Activated CD8-positive, alpha-beta T cell treated with anti-CD3 and anti-CD28 coated beads for 36 hours (primary cell): Measurements from ENCODE around the gene LYL1. TPM values are rescaled to one million over a fixed set of nuclear protein-coding genes. Genes with fewer than 3 reads are reported as not detected.

Experiments used
- ATAC-seq: fragments of 200-7000 bp; cut with Tn5 transposase; one replicate; pipeline ENCODE4 v1.10.0; 2021; ENCODE audit warnings: mild to moderate bottlenecking, moderate library complexity
- CTCF ChIA-PET: fragments of 350-600 bp; sonication (Branson Sonifier 250); formaldehyde crosslinking; loops from one replicate; lab custom pipeline; 2021; ENCODE audit warnings: antibody characterized with exemption; lab: Charles Lee
- POLR2A ChIA-PET: fragments of 350-600 bp; sonication (Branson Sonifier 250); formaldehyde crosslinking; loops from one replicate; lab custom pipeline; 2021; ENCODE audit warnings: antibody characterized with exemption; lab: Charles Lee
- DNase-seq: peaks from one replicate; pipeline ENCODE4 v3.0.0-alpha.2; 2020
- H3K27ac Mint-ChIP-seq: one replicate; pipeline ENCODE4 v1.8.0; 2021; ENCODE audit warnings: mild to moderate bottlenecking, mixed read lengths
- H3K27me3 Mint-ChIP-seq: one replicate; pipeline ENCODE4 v1.8.0; 2021; ENCODE audit warnings: mixed read lengths
- H3K36me3 Mint-ChIP-seq: one replicate; pipeline ENCODE4 v1.8.0; 2021; ENCODE audit warnings: low read depth, mixed read lengths
- H3K4me1 Mint-ChIP-seq: one replicate; pipeline ENCODE4 v1.8.0; 2021; ENCODE audit warnings: low read depth, mixed read lengths
- H3K4me3 Mint-ChIP-seq: one replicate; pipeline ENCODE4 v1.8.0; 2021; ENCODE audit warnings: mild to moderate bottlenecking, moderate library complexity, mixed read lengths
- H3K9me3 Mint-ChIP-seq: one replicate; pipeline ENCODE4 v1.8.0; 2021; ENCODE audit warnings: mixed read lengths
- CTCF ChIP-seq: fragments of 200-600 bp; IDR thresholded peaks from one replicate; pipeline ENCODE4 v1.8.0; 2022; ENCODE audit warnings: antibody characterized with exemption, mild to moderate bottlenecking
- intact Hi-C: fragments of 100-400 bp; cut with micrococcal nuclease; formaldehyde crosslinking; loops from one replicate; pipeline ENCODE4 v1.10.0; 2022
- total RNA-seq, 2 experiments: library from RNA; stranded (reverse); gene quantifications; one replicate each; pipeline ENCODE4 v1.2.3, GENCODE V29; 2021

Gene LYL1
- total RNA-seq, 2 experiments from 2014 or later = 3.9 to 4.8 TPM

GRCh38 chr19:13077240-13077639, 25.4 kb downstream of the LYL1 start:
- no peaks in the 10 kb centered on the region for H3K36me3 Mint-ChIP-seq
- intact Hi-C loops = no loop called here
- H3K4me3 Mint-ChIP-seq = no peak overlapping the region
- no peaks in the 10 kb centered on the region for H3K27me3 Mint-ChIP-seq
- ATAC-seq = no peak
- no peak for DNase-seq
- ChIA-PET CTCF (interaction anchor here (0.6 to 1.4 kb wide), 3 partner anchors 16 to 100 kb away, joined by 4 to 5 read pairs (median 4); no protein-coding TSS in a partner anchor), POLR2A (interaction anchor here (0.9 kb wide), 1 partner anchor 10 kb away, joined by 3 read pairs; no protein-coding TSS in a partner anchor)
- TF ChIP-seq CTCF = no peak
- no peak overlapping the region for H3K27ac Mint-ChIP-seq
- H3K4me1 Mint-ChIP-seq = no peaks in the 10 kb centered on the region
- no peaks in the 10 kb centered on the region for H3K9me3 Mint-ChIP-seq

GRCh38 chr19:13076787-13077186, 25.9 kb downstream of the LYL1 start:
- no peak for DNase-seq
- Mint-ChIP-seq H3K4me3 (no peak overlapping the region), H3K27me3 (no peaks in the 10 kb centered on the region), H3K27ac (no peak overlapping the region), H3K36me3 (no peaks in the 10 kb centered on the region), H3K9me3 (no peaks in the 10 kb centered on the region), H3K4me1 (no peaks in the 10 kb centered on the region)
- intact Hi-C loops = no loop called here
- ChIA-PET CTCF (interaction anchor here (0.8 to 1.4 kb wide), 2 partner anchors 100 to 111 kb away, joined by 3 to 4 read pairs; no protein-coding TSS in a partner anchor), POLR2A (interaction anchor here (0.9 kb wide), 1 partner anchor 10 kb away, joined by 3 read pairs; no protein-coding TSS in a partner anchor)
- no peak for TF ChIP-seq CTCF
- no peak for ATAC-seq

DNA sequence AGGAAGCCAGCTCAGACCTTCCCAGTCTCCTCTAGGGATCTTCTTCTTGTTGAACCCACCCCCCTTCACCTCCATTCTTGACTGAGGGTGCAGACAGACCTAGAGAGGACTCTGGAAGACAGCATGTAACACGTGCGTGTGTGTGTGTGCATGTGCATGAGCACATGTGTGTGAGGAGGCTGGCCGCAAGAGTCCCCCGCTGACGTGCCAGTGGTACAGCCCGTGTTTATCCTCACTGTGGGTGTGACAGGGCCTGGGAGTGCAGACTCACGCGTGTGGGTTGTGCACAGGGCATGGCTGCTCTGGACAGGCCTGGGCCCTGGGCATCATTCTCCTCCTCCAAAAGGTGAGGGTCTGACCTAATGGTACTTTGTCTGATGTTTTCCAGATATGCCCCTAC, 26.3 kb downstream of the LYL1 start:
- CTCF ChIA-PET = interaction anchor here (0.8 to 1.4 kb wide), 2 partner anchors 99 to 111 kb away, joined by 3 to 4 read pairs; no protein-coding TSS in a partner anchor

GRCh38 chr19:13074378-13074777, 28.3 kb downstream of the LYL1 start:
- Mint-ChIP-seq H3K4me1 (no peaks in the 10 kb centered on the region), H3K27me3 (no peaks in the 10 kb centered on the region), H3K9me3 (no peaks in the 10 kb centered on the region), H3K4me3 (no peak overlapping the region), H3K36me3 (no peaks in the 10 kb centered on the region), H3K27ac (no peak overlapping the region)
- intact Hi-C loops = no loop called here
- DNase-seq = no peak
- TF ChIP-seq CTCF = no peak
- no peak for ATAC-seq
- ChIA-PET POLR2A (interaction anchor here (0.6 kb wide), 1 partner anchor 71 kb away, joined by 6 read pairs; no protein-coding TSS in a partner anchor), CTCF (interaction anchor here (1.7 to 2.5 kb wide), 4 partner anchors 13 to 109 kb away, joined by 4 to 19 read pairs (median 6); no protein-coding TSS in a partner anchor)

More for the DNA sequence above, 26.3 kb downstream of the LYL1 start:
- no peak for TF ChIP-seq CTCF
- Mint-ChIP-seq H3K9me3 (no peaks in the 10 kb centered on the region), H3K36me3 (no peaks in the 10 kb centered on the region), H3K4me3 (no peak overlapping the region), H3K27me3 (no peaks in the 10 kb centered on the region), H3K4me1 (no peaks in the 10 kb centered on the region), H3K27ac (no peak overlapping the region)
- POLR2A ChIA-PET = no interaction called here
- no peak for DNase-seq
- no peak for ATAC-seq
- intact Hi-C loops = no loop called here

DNA sequence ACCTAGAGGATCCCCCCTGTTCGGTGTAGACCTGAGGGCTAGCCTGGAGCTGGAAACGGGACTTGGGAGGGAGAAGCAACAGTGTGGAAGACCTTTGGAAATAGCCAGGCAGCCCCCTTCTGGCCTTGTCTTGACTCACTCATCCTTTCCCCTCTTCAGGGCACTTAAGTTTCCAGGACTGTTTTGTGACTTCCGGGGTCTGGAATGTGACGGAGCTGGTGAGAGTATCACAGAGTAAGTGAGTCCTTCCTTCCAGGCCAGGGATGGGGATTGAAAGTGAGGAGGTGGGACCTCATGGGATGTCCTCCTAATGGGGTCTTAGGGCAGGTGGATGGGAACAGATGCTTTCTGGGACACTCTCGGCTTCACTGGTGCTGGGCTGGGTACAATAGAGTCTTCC, 29.4 kb downstream of the LYL1 start:
- Mint-ChIP-seq H3K27me3 (no peaks in the 10 kb centered on the region), H3K36me3 (no peaks in the 10 kb centered on the region), H3K4me1 (no peaks in the 10 kb centered on the region), H3K9me3 (no peaks in the 10 kb centered on the region), H3K27ac (no peak overlapping the region), H3K4me3 (no peak overlapping the region)
- no peak for TF ChIP-seq CTCF
- intact Hi-C loops = no loop called here
- ChIA-PET POLR2A (no interaction called here), CTCF (interaction anchor here (1.4 to 2.5 kb wide), 5 partner anchors 12 to 108 kb away, joined by 3 to 19 read pairs (median 6); no protein-coding TSS in a partner anchor)
- DNase-seq = no peak
- no peak for ATAC-seq
